Occipital lobe (tissue), 2 donors: ENCODE measurements around the gene LRRC4C. TPM values are rescaled to one million over a fixed set of nuclear protein-coding genes. Genes with fewer than 3 reads are reported as not detected.

ENCODE experiments used
- DNase-seq: peaks from one replicate; lab custom pipeline; 2025; lab: John Stamatoyannopoulos, UW
- total RNA-seq: library from RNA; depleted of rRNA; stranded (reverse); fragments of >200 nt; gene quantifications from one replicate; pipeline ENCODE4 v1.2.3, GENCODE V29; 2014

The LRRC4C gene
- total RNA-seq, 1 donor from 2014 or later: 90.6 TPM

DNA sequence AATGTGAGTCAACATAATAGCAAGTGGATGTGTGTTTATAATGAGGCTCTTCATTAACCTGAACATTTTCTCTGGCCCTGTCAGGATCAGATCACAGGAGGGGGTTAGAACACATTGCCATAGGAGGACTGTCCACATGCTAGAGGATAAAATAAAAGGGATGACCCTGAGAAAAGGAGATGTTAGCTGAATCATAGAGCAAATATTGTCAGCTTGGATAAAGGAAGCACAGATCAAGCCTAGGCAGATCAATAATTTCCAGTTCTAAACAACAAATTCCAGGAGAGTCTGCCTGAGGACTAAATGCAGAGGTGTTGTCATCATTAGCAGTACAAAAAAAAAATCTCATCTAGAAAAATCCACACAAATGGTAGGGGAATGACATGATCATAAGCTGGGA is 337.9 kb downstream of the LRRC4C start:
- DNase-seq: no peak

DNA sequence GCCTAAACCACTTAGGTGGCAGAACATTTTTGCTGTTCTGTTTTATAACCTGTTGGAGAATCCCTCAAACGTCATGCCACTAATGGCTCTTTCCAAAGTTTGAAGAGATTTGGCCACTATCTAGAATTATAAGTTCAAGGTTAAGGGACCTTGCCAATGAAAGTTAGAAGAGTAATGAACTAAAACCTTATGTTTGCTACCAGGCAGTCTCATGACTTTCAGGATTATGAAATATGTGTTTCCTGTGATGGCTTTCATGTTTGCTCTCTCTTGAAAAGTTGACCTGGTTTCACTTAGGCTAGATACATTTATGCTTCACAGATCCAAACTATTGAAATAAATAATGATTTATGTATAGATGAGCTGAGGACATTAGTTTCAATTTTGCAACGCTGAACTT is 340.0 kb downstream of the LRRC4C start:
- no peak for DNase-seq

- no peak for DNase-seq
These were observed 340.9 kb downstream of the LRRC4C start for GRCh38 chr11:41118521-41118920.

DNA sequence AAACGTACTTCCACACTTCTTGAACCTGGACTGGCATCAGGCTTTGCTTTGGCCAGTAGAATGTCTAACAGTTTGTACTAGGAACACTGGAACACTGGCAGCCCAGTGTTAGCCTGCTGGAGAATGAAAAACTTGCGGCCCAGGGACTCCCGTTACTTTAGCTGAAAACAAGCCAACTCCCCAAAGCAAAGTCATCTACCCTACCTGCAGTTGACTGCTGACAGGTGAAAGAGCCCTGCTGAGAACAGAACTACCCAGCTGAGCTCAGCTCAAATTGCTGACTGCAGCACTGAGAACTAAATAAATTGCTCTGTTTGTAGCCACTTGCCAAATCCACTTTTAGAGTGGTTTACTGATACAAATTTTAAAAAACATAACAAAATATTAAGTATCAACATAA is 342.5 kb downstream of the LRRC4C start:
- no peak for DNase-seq

- DNase-seq: no peak
These were observed 344.4 kb downstream of the LRRC4C start for GRCh38 chr11:41115066-41115465.

DNA sequence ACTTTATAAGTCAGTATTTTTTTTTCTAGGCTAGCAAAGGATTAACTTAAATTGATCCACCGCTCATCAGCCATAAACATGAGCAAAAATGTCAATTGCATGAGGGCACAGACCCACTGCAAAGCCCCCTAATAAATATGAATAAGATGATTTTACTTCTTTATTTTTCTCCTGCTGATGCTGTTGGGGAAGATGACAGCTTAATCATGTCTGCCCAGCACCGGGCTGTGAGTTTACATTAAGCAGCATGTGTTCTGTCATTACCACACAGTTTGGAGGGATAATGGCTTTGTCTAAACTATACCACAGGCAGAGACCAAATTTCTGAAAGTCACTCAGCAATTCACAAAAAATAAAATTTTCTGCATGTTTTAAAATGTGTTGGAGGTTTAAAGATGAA is 346.3 kb downstream of the LRRC4C start:
- DNase-seq: no peak

- no peak for DNase-seq
These were observed 348.9 kb downstream of the LRRC4C start for GRCh38 chr11:41110527-41110926.

DNA sequence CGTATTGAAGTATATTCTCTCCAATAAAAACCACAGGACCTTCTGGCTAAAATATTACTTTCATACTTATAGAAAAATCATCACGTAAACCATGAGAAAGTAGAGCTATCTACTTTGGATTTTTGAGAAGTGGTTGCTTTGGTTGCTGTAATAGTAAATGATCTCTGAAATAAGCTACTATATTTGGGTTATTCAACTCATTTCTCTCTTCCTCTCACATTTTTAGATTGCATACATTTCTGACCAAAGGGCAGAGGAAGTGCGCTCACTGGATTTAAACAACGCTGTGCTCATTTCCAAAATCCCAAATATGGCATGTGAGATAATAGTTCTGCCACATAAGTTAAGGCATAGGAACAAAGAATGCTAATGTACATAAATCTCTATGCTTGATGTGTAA is 357.0 kb downstream of the LRRC4C start:
- DNase-seq: no peak

DNA sequence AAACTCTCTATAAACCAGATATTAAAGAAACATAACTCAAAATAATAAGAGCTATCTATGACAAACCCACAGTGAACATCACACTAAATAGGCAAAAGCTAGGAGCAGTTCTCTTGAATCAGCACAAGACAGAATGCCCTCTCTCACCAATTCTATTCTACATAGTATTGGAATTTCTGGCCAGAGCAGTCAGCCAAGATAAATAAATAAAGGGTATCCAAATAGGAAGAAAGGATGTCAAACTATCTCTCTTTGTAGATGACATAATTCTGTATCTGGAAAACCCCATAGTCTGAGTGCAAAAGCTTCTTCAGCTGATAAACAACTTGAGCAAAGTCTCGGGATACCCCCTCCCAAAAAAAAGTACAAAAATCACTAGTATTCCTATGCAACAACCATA is 359.8 kb downstream of the LRRC4C start:
- DNase-seq: no peak

DNA sequence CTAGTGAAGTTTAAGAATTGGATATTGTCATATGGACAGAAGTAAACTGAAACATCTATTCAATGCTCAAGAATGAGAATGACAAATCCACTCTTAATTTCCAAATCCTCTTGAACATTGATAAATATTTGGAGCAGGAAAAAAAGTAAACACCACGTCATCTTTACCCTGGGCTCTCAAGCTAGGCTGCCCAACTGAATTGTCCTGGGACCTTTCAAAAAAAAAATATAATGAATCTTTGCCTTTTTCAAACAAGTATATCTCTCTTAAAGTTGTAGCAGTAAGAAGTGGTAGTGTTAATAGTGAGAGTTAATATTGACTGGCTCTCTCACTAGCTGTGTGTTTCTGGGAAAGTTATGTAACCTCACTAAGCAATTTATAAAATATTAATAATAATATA is 374.3 kb downstream of the LRRC4C start:
- no peak for DNase-seq

DNA sequence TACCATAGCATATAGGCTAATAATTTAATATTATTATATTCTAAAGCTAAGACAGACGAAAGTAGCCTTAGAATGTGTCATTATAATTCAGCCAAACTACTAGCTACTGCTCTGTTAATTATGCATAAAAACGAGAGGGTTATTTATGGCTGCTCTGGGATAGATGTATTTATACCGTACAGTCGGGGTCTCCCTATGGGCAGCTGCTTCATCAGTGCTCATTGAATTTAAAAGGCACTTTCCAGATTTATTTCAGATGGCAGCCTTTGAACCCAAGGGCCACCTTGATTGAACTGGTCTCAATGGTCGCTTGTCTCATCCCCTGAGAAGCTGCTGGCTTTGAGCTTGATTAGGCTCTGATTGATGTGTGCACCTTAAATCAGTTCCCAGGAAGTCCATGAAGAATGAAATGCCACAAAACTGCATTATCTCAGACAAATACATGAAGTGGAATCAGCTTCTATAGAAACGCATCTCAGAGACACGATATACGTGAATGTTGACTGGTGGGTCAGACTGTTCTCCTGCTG is 377.6 kb downstream of the LRRC4C start:
- no peak for DNase-seq

DNA sequence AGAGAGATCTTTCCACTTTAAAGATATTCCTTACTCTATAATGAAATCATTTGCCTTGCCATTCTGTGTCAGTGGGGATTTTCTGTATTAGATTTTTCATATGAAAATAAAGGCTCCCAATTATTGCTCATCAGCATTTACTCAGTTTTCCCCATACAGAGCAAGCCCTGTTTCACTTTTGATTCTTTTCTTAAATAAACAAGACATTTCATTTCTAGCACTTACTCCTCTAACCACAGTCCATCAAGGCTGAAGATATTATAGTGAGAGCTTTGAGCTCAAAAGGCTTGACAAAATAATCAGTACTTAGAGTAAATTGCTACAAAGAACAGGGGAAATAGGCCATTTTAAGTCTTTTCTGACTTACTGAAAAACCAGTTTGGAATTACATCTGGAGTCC is 385.1 kb downstream of the LRRC4C start:
- DNase-seq: no peak

- no peak for DNase-seq
These were observed 394.0 kb downstream of the LRRC4C start for GRCh38 chr11:41065432-41065831.

DNA sequence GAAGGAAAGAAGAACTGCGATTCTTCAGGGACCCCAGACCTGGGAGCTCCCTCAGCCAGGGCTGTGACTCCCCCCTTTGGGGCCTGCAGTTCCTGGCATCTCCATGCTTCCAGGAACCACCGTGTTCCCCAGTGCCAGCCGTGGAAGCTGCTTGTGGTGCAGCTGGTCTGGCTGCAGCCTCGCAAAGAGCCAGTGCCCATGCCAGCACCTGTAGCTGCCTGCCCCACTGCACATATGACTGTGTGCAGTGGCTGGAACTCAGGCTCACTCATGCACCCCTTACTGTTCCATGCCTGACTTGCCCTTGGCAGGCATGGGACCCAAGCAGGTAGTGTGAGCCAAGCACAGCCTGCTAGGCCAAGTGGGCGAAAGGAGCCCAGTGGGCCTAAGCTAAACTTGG is 401.3 kb downstream of the LRRC4C start:
- DNase-seq: no peak

DNA sequence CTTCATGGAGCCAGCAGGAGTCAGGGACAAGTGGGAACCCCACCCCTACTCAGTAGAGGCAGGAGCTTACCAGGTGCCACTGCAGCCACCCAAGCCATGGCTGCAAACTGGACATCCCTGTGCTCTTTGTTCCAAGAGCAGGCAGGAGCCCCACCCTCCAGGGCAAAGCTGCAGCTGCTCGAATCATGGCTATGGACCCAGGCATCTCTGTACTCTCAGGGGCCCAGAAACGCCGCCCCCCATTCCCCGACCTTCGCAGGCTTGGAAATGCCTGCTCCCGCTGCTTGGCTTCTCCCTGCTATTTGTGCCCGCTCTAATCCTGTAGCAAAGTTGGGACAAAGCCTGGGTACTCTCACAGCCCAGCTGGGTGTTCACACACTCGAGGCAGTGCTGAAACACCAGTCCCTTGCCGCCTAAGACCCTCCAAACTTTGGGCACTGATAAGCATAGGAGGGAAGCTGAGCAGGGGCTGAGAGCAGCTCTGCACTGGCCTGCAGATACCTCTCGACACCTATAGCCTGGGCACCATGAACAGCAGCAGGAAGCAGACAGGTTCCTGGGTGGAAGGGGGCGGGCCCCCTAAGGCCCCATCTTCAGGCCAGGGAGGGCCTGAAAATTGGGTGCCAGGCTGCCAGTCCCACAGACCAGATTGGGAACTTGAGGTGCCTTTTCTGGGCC is 402.4 kb downstream of the LRRC4C start:
- no peak for DNase-seq

DNA sequence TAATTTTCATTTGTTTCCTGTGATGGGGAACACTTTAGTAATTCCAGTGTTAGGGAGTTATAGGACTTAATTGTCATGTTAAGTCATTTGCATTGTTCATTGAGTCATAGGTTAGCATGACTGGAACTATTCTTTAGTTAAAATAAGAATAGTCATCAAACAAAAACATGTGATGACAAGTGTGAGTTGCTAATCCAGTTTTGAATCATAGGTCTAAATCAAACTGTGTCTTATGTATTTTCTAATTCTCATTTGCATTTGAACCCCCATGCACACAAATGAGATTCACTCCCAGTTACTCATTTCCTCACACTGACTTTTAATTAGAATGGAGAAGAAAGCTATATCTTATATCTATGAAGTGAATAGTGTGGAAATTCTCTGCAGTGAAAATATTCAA is 405.6 kb downstream of the LRRC4C start:
- no peak for DNase-seq

DNA sequence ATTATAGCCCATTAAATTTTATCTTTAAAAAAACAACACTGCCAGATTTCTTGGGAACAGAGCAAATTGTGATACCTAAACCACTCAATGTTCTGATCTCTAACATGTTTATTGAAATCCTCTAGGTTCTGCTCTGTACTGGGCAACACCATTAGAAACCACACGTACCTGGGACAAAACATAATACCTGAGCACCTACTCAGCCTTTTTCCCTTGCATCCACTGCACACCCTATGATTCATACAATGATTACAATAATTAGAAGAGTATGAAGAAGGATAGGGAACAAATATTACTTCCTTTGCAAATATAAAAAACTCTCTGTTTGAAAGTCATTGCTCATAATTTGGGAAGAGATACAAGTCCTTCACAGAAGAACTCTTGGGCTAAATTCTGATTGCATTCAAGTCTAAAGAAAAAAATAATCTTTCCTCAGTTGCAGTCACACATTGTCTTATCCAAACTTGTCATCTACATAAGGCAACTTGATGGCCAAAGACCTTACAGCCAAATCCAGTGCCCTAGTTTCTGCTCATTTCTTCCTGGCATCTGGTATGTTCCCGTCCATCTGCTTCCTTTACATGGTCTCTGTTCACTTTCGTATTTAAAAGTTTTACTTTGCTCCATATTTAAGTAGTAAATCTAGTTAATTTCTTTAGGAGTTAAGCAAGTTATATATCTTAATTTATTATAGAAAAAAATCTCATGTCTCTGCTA is 407.4 kb downstream of the LRRC4C start:
- DNase-seq: no peak

GRCh38 chr11:41050791-41051190 is 408.7 kb downstream of the LRRC4C start:
- DNase-seq: no peak

DNA sequence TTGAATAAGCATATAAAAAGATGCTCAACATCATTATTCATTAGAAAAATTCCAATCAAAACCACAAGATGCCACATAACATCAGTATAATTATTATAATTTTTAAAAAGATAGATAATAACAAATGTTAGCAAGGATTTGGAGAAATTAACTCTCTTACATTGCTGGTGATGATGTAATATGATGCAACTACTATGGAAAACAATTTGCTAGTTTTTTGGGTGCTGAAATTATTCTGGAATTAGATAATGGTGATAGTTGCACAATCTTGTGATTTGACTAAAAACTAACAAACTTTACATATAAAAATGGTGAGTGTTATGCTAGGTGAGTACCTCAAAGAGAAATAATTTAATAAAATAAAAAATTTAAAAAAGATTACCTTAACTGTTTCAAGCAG is 412.2 kb downstream of the LRRC4C start:
- no peak for DNase-seq

GRCh38 chr11:41045266-41045665 is 414.2 kb downstream of the LRRC4C start:
- no peak for DNase-seq

DNA sequence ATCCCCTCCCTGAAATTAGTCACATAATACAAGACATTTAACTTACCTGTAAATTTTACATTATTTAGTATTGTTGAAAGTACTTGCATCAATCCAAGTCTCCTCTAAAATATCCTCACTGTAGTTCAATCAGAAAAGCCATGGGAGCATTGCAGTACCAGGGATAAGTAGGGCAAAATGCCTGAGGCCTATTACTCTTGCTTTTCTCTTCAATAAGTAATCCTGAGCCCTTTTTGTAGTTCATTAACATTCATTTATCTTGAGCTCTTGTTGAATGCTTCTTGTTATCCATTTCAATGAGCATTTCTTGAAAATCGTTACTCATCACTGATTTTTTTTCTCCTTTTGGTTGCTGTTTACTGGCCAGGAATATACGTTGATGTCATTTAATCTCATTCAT is 414.7 kb downstream of the LRRC4C start:
- no peak for DNase-seq

- no peak for DNase-seq
These were observed 416.8 kb downstream of the LRRC4C start for GRCh38 chr11:41042688-41043087.

DNA sequence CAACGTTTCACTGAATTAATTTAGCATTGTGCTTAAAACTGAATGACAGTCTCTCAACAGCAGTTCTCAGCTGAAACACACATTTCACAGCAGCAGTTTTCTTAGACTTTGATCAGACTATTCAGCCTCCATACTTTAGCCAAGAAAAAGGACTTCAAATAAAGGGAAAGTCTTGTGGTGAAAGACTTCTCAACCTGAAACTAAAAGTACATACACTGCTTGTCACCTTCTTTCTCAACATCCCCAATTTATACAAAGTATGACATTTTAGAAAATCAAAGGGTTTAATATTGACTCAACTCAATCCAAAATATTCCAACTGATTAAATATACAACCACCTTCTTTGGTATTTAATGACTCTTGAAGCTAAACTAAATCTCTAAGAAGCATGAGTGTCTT is 419.0 kb downstream of the LRRC4C start:
- no peak for DNase-seq
